PC-9 (cell line): ENCODE data around the gene SRSF6.
"Not testable (repeated sequence)": the region's sequence is repeated elsewhere in the genome, so short reads cannot be mapped to it uniquely, and the experiment has no call there.

Experiments used
- EZH2 ChIP-seq: fragments of 200-600 bp; sonication (generic); IDR thresholded peaks from 2 replicates; pipeline ENCODE4 v1.8.0; 2017; ENCODE audit warnings: antibody characterized with exemption, low read depth
- TF ChIP-seq, protein P1 (sequence below): fragments of 200-600 bp; sonication (generic); conservative IDR thresholded peaks from 2 replicates; pipeline ENCODE4 v1.6.1; 2017; ENCODE audit warnings: mixed run types, antibody characterized with exemption, mild to moderate bottlenecking, moderate library complexity

DNA sequence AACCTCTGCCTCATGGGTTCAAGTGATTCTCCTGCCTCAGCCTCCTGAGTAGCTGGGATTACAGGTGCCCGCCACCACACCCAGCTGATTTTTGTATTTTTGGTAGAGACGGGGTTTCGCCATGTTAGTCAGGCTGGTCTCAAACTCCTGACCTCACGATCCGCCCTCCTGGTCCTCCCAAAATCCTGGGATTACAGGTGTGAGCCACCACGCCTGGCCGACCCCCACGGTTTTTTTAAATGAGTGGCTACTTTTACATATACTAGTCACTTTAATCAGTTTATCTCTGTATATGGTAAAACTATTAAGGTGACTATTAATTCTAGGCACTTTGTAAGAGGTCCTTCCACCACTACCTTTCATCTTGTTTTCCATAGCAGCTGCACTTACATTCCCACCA lies 44.3 kb downstream of the SRSF6 start:
- not testable (repeated sequence) for TF ChIP-seq EZH2
- TF ChIP-seq, protein P1, sequence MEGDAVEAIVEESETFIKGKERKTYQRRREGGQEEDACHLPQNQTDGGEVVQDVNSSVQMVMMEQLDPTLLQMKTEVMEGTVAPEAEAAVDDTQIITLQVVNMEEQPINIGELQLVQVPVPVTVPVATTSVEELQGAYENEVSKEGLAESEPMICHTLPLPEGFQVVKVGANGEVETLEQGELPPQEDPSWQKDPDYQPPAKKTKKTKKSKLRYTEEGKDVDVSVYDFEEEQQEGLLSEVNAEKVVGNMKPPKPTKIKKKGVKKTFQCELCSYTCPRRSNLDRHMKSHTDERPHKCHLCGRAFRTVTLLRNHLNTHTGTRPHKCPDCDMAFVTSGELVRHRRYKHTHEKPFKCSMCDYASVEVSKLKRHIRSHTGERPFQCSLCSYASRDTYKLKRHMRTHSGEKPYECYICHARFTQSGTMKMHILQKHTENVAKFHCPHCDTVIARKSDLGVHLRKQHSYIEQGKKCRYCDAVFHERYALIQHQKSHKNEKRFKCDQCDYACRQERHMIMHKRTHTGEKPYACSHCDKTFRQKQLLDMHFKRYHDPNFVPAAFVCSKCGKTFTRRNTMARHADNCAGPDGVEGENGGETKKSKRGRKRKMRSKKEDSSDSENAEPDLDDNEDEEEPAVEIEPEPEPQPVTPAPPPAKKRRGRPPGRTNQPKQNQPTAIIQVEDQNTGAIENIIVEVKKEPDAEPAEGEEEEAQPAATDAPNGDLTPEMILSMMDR: not testable (repeated sequence)
